Activated CD8-positive, alpha-beta memory T cell treated with anti-CD3 and anti-CD28 coated beads, Interleukin-2, amount 50 U/mL, for 1 hour (primary cell): Measurements from ENCODE around the gene CDKAL1.
"Not testable (repeated sequence)": the region's sequence is repeated elsewhere in the genome, so short reads cannot be mapped to it uniquely, and the experiment has no call there.

Experiments
- DNase-seq: peaks from one replicate; pipeline ENCODE4 v3.0.0-alpha.2; 2020; ENCODE audit errors: extremely low read depth

Gene CDKAL1

DNA sequence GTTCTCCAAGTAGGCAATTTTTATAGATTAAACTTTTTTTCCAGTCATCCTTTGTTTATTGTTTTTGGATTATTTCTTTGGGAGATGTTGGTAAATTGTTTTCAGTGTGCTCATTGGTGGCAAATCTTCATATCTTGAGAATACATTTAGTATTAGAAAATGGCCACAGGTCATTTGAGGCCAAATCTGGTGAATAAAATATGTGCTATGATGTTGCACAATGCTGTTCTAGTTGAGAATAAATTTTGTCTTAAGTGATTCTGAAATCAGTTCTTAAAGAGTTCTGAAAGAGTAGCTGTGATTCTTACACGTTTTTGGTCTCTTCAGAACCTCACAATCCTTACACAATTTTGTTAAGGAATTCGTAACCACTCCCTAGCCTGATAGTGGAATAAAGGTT, 20.1 kb downstream of the CDKAL1 start:
- DNase-seq, result no peak

DNA sequence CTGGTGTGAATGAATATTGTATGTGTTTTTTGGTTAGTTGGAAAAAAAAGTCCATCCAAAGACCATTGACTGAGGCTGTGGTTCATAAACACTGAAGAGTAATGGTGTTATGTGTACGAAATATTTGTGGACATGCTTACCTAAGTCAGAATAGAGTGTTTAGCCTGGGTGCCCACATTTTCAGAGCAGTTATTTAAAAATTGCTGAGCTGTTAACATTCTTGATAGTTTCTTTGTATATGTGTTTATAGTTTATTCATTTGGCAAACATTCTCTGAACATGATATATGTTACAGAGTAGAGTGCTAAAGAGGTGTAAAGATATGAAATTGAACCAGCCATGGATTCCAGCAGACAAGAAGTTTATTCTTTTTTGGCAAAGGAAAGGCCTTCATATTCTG, 20.6 kb downstream of the CDKAL1 start:
- DNase-seq, result no peak

DNA sequence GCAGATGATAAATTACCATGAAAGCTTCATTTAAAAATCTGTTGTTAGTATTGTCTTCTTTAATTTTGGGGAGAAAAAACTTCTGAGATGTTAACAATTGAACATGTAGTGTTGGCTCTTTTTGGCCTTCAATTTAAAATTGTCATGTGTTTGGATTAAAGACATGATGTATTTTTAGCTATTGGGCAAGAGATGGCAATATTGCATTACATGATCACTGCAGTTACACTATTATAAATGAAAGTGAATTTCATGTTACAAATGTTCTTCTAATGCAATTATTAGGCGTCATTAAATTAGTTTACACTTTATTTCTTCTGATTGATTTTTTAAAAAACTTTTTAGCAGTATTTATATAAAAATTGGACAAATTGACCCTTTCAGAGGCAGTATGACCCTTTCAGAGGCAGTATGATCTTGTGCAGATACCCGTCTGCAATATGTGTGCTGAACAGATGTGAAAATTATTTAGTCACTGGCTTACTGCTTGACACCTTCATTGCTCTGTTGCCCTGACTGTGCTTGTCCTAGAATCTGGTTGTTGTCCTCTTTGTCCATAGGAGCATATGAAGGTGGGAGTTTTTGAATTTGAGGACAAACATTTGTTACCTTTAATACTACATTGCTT, 25.8 kb downstream of the CDKAL1 start:
- no peak for DNase-seq

DNA sequence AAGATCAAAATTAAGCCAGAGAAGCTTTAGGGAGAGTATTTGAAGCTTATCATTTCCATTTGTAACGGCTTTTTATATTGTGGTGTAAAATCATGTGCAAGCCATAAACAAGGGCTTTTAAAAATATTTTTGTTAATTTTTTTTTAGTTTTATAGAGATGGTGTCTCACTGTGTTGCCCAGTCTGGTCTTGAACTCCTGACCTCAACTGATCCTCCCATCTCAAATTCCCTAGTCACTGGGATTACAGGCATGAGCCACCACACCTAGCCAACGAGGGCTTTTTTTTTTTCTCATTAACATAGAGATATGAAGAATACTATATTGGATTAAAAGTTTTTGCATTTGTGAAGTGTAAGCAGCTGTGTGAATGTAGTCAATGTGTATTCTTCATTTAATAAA, 29.1 kb downstream of the CDKAL1 start:
- DNase-seq, result no peak

DNA sequence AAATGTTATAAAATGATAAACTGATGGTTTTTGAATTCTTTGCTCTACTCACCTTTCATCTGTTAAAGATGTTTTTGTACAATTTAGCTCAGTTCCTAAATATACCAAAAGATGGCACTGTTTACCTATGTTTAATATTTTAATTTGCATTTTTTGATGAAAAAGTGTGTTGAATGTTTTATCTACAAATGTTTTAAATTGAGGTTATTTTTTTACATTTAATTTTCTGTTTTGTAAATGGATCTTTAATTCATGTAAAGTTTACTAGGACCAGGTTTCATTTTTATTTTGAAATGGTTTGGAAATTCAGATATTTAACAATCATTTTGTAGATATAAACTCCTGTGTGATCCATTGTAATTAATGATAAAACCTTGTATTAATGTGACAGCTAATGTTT, 30.0 kb downstream of the CDKAL1 start:
- no peak for DNase-seq

DNA sequence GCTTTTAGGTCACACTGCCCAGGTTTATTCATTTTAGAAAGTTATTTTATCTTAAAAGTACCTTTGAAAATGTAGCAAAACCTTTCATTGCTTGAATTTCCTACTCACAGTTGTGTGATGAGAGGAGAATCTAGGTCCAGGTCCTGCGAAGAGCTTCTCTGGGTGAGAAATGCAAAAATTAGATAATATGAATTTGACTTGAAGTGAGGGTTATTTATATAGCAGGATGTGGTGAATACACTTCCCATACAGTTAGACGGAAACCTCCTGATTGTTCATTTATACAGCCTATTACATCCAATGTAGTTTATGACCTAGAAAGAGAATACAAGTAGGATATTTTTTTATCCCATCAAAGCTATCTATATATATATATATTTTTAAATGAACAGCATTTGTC, 30.5 kb downstream of the CDKAL1 start:
- DNase-seq, result no peak

DNA sequence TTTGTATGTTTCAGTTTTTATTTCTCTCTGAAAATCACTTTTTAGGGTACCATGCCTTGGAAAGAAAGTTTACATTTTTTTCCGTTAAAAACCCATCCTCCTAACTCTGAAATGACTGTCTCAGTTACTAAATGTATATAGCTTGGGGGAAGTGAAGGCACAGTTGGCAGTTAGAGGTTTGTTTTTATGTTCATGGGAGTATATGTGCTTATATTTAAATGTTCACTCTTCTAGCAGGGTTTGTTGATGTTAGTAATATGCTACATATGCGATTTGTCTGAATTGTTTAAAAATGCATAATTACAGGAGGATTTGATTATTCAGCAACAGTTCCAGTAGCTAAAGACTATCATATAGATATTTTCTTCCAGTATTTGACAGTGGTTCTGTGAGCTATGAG, 31.1 kb downstream of the CDKAL1 start:
- no peak for DNase-seq

DNA sequence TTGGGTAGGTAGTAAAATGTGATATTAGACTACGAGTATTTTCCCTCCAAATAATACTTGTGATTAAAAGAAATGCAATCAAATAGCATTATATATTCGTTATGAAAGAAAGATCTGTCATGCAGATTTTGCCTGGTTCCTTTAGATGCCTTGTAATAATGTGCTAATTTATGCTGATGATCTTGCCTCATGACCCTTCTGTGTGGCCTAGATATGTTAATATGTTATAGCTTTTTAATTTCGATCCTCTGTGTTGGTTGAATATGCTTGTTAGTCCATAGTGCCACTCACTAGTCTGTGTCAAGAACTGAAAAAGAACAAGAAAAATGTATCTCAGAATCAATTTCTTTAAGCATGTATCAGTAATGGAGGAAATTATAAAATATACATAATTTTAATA, 31.9 kb downstream of the CDKAL1 start:
- no peak for DNase-seq

DNA sequence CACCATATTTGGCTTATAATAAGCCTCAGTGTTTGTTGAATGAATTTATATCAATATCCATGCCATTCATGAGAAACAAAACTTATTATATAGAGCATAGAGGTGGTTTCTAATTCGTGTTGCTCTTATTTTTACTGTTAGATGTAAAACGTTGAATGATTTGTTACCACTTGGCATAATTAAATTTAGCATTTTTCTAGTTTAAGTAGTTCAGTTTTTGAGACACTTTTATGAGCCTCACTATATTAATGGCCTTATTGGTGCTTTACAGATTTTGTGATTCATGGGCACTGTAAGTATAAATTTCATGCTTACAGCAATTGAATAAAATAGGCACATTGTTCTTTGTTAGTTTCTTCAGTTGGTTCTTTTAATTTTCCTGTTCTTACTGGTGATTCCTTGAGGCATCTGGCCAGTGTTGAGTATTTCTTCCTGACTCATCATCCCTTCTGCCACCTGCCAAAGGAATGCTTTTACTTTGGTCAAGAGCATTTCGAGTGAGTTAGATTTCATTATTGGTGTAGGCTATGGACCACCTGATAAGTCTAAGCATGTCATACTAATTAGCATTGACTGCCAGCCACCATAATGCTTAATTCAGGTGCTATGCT, 34.8 kb downstream of the CDKAL1 start:
- no peak for DNase-seq

DNA sequence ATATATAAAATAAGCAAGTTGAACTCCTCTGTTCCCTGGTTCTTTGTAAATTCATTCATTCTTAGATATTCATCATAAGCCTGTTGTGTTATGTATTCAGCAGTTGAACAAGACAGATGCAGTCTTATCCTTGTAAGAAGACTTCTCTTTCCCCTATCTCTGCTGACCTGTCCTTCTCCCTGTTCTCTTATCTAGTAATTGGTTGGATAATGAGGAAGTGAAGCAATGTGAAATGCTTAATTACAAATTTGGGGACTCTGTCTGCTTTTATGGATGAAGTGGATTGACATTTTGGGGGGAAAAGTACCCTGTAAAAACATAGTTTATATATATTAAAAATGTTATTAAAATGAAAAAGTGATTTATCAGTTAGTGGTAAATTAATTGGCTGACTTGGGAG, 37.0 kb downstream of the CDKAL1 start:
- no peak for DNase-seq

DNA sequence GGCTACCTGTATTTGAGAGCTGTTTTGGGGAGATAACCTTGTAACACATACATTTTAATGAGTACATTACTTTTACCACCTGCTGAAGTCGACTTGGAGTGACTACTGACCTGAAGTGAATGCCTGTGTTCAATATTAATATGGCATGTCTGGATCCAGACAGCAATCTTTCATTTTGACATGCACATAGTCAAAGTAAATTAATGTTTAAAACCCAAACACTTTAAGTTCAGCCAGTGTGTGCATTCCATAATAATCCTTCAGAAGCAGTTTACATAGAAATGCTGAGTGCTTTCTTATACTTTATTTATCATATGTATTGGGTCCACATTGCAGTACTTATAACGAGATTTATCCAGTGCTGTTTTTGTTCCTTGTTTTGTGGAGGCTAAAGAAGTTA, 38.0 kb downstream of the CDKAL1 start:
- DNase-seq, result no peak

DNA sequence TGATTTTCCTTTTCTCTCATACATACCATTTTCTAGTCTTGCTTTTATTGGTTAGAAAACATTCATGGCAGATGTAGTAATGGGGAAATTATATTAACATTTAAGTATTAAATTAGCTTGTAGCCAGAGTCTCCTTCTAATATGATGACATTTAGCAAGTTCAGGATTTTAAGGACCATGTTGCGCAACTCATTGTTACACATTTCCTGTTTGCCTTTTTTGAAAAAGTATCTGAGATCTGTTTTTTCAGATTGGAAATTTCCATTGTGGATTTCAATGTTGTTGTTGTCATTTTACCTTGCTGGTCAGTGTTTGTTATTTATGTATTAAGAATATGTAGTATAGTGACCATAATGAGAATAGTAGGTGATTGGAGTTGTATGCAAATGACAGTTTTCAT, 38.7 kb downstream of the CDKAL1 start:
- DNase-seq, result no peak

DNA sequence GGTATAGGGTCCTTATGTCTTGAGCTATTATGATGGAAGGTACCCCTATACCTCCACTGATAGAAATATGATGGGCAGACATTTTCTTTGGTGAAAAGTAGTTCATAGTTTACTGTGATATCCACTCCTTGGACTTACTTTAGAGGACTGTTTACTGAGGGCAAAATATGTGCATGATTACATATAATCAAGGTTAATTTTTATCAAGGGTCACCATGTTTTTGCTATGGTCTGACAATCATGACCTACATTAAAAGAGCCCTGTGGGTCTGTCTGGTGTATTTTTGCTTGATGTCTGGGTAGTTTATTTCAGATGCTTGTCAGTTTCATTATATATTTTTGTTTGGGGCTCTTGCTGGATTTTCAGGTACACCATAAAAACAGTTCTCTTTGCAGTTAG, 40.1 kb downstream of the CDKAL1 start:
- no peak for DNase-seq

DNA sequence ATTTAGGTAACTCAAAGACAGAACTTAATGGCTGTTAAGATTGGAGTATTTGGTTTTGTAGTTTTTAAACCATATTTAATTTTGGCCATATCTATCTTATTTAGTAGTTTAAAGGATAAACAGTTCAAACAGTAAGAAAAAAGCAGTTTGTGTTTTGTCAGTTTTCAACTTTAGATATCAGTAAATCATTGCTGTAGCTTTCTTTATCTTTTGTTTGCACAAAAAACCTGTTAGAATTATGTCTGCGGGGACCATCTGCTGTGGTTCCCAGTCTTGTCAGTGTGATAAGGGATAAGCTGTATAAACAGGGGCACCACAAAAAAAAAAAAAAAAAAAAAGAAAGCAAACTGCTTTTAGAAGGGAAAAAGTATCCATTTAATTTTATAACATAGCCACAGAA, 40.9 kb downstream of the CDKAL1 start:
- DNase-seq, result no peak

DNA sequence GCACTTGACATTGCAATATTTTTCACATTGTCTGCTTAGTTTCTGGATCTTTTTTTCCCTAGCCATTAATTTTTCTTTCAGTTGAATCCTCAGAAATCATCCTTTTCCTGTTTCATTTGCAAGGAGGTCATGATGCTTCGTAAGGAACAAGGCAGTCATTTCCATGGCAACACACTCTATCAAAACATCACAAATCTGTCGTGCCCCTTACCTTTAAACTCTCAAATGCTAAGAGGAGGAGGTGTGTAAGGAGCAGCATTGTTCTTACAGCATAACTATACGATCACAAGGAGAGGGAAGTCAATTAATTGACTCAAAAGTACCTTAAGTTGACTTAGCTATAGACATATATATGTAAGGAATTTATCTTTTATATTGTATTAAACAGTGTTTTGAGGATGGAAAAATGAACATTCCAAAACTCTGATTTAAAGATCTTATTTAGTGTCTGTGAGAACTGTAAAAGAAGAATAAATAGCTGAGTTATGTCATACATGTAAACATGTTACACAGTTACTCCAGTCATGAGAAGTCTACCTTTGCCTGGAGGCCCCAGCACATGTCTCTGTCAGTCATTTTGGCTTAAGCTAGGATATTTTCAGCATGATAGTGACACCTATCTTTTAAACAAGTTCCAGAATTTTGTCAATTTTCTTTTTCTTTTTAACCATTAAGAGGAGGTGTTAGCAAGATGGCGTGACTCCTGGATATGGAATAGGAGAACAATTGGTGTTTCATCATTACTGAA, 41.6 kb downstream of the CDKAL1 start:
- DNase-seq, result no peak

DNA sequence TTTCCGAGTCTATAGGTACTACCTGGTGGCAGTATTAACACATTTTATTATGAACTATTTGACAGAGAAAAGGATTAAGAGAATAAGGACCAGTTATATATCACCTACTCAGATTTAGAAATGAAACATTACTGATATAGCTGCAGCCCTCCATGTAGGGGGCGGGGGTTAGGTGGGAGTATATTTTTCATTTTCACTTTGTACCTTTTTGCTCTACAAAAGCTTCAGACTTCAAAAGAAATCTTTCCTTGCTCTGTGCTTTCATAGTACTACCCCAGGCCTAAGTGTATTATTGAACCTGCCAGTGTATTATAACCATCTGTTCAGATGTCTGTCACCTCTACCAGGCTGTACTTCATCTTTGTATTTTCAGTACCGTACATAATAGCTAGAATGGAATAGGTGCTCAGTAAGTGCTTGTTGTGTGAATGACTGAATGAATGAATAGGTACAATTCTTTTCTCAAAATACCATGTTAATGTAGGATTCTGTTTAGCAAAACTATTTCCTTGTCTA, 43.0 kb downstream of the CDKAL1 start:
- no peak for DNase-seq

DNA sequence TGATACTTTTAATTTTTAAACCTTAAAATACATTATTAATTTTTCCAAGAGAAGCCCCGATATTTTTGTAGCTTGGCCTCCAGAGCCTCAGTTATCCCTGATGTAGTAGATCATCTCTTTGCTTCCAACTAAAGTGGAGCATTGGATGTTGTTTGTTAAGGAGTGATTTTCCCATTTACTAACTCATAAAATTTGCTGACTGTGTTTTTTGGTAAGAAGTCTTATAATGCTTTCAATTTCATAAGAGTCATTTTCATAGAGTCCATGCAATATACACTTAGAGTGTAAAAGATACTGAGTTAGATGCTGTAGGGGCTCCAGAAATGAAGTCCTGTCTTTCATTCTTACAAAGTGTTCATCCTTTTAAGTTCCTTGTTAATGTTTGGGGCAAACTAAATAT, 46.8 kb downstream of the CDKAL1 start:
- DNase-seq, result no peak

DNA sequence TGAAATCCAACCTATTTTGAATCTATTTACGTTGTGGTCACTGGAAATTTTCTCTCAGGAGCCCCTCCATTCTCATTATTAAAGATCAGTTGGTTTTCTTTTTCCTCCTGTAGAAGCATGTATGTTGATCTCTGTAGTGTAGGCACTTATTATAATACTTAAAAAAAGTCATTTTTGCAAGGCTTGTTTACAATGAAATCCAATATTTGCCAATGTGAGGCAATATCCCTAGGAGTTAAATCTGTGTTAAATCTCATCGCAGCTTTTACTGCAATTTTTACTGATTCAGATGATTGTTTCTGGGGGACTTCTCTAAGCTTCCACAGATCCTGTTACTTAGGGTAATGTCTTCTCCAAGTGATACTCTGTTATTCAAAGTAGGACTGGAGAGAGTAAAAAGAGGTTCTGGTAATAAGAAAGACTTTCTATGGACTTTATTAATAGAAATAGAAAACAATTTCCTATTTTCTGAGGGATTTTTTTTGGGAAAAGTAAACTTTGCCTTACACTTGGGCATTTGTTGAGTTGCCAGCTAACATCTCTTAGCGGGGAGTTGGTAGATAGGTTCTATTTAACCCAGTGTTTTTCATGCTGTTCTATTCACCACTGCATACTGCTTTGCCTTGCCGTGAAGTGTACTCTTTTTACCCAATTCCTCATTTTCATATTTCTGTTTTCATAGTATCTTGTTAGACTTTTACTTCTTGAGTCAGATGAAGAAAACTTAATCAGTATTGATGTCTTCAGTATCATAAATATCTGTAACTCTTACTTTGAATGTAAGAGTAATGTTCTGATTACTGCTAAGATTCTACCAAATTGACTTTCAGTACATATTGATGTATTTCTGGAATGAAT, 48.6 kb downstream of the CDKAL1 start:
- DNase-seq, result no peak

DNA sequence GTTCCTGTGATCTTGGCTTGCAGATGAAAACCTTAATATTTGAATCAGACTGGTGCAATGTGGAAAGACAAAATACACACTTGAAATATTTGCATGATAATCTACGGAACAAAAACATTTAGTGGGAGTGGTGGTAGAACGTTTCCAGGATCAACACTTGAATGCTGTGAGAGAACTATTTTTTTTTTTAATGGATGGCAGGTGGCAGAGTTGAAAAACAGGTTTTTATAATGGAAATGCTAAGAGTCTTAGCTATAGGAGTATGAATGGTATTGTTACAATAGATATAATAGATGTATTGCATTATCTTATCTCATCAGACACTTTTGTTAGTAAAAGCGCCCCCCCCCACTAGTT, 49.2 kb downstream of the CDKAL1 start:
- DNase-seq, result no peak

DNA sequence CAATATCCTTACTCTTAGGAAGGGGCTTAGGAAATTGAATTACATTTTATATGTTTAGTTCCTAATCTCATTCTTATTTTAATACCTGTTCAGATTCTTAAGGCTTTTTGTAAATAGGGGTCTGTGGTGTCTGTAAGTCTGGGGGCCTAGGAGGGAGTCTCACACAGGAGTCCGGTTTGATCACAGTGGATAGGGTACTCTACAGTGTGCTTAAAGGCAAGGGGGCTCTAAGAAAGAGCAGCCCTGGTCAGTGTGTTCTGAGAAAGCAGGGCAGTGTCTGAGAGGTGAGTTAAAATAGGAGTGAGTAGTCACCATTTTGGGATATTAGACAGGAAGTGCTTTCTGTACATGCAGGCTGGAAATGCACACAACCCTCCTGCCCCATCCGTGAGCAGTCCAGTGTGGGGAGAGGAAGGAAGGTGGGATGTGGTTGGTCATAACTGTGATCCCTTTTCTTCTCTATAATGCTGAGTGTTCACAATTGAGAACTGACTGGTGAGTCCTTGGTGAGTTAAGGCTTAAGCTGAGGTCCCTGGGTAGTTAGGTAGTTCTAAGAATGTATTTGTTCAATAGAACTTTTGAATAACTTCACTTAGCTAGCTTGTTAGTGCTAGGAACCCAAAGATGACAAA, 50.0 kb downstream of the CDKAL1 start:
- no peak for DNase-seq

DNA sequence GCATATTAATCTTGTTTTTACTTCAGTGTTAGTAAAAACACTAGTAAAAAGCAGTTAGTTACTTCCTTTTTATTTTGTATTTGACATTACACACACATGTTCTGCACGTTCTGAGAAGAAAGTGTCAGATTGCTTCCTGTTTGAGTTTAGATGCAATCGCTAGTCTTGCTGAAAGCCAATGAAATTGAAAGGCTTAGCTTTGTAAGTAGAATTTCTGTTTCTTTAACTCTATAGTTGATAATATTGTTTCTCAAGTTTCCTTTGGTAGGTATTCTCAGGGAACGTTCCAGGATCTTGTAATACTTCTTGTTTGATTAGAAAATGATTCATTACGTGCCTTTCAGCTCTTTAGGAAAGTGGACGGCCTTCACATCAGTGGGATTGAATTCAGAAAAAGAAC, 55.0 kb downstream of the CDKAL1 start:
- no peak for DNase-seq

DNA sequence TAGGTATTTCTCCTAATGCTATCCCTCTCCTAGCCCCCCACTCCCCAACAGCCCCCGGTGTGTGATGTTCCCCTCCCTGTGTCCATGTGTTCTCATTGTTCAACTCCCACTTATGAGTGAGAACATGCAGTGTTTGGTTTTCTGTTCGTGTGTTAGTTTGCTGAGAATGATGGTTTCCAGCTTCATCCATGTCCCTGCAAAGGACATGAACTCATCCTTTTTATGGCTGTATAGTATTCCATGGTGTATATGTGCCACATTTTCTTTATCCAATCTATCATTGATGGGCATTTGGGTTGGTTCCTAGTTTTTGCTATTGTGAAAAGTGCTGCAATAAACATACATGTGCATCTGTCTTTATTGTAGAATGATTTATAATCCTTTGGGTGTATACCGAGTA, 56.2 kb downstream of the CDKAL1 start:
- not testable (repeated sequence) for DNase-seq
